TTC549 (cell line): ENCODE measurements around the gene HSD17B12.
"Not testable (repeated sequence)": the region's sequence is repeated elsewhere in the genome, so short reads cannot be mapped to it uniquely, and the experiment has no call there.

ENCODE experiments used
- FAIRE-seq: peaks from 2 replicates; lab custom pipeline; 2012; peaks lifted over from hg19 to GRCh38; lab: Jason Lieb, UNC

The HSD17B12 gene

GRCh38 chr11:43747130-43747802 is 66.7 kb downstream of the HSD17B12 start:
- FAIRE-seq, result no peak

- FAIRE-seq, result no peak
Measured at GRCh38 chr11:43748095-43748494, 67.6 kb downstream of the HSD17B12 start.

GRCh38 chr11:43751726-43752125 is 71.2 kb downstream of the HSD17B12 start:
- no peak for FAIRE-seq

- FAIRE-seq, result no peak
Measured at GRCh38 chr11:43756575-43756974, 76.0 kb downstream of the HSD17B12 start.

GRCh38 chr11:43758927-43759326 is 78.4 kb downstream of the HSD17B12 start:
- no peak for FAIRE-seq

GRCh38 chr11:43760902-43761301 is 80.4 kb downstream of the HSD17B12 start:
- FAIRE-seq, result no peak

GRCh38 chr11:43765194-43765593 is 84.7 kb downstream of the HSD17B12 start:
- no peak for FAIRE-seq

GRCh38 chr11:43768654-43769053 is 88.1 kb downstream of the HSD17B12 start:
- not testable (repeated sequence) for FAIRE-seq

GRCh38 chr11:43770173-43770572 is 89.6 kb downstream of the HSD17B12 start:
- FAIRE-seq, result no peak

GRCh38 chr11:43772733-43773132 is 92.2 kb downstream of the HSD17B12 start:
- no peak for FAIRE-seq

- FAIRE-seq, result no peak
Measured at GRCh38 chr11:43774786-43775185, 94.2 kb downstream of the HSD17B12 start.

- no peak for FAIRE-seq
Measured at GRCh38 chr11:43779306-43779705, 98.8 kb downstream of the HSD17B12 start.

- no peak for FAIRE-seq
Measured at GRCh38 chr11:43784301-43784700, 103.8 kb downstream of the HSD17B12 start.

GRCh38 chr11:43784866-43785265 is 104.3 kb downstream of the HSD17B12 start:
- no peak for FAIRE-seq

- no peak for FAIRE-seq
Measured at GRCh38 chr11:43785318-43785717, 104.8 kb downstream of the HSD17B12 start.

GRCh38 chr11:43786016-43786415 is 105.5 kb downstream of the HSD17B12 start:
- no peak for FAIRE-seq

GRCh38 chr11:43787824-43788223 is 107.3 kb downstream of the HSD17B12 start:
- no peak for FAIRE-seq

- no peak for FAIRE-seq
Measured at GRCh38 chr11:43788421-43788820, 107.9 kb downstream of the HSD17B12 start.

- no peak for FAIRE-seq
Measured at GRCh38 chr11:43789700-43790443, 109.3 kb downstream of the HSD17B12 start.

- FAIRE-seq, result no peak
Measured at GRCh38 chr11:43790444-43790794, 109.9 kb downstream of the HSD17B12 start.

GRCh38 chr11:43797337-43797736 is 116.8 kb downstream of the HSD17B12 start:
- FAIRE-seq, result no peak

- FAIRE-seq, result no peak
Measured at GRCh38 chr11:43797866-43798265, 117.3 kb downstream of the HSD17B12 start.

GRCh38 chr11:43802509-43802908 is 122.0 kb downstream of the HSD17B12 start:
- FAIRE-seq, result no peak

GRCh38 chr11:43803766-43804165 is 123.2 kb downstream of the HSD17B12 start:
- no peak for FAIRE-seq
